ENCODE data around the gene MDGA2. TPM values are rescaled to one million over a fixed set of nuclear protein-coding genes. Genes with fewer than 3 reads are reported as not detected.

Gene MDGA2
- total RNA-seq, 1 donor from 2014 or later = 2.4 TPM

DNA sequence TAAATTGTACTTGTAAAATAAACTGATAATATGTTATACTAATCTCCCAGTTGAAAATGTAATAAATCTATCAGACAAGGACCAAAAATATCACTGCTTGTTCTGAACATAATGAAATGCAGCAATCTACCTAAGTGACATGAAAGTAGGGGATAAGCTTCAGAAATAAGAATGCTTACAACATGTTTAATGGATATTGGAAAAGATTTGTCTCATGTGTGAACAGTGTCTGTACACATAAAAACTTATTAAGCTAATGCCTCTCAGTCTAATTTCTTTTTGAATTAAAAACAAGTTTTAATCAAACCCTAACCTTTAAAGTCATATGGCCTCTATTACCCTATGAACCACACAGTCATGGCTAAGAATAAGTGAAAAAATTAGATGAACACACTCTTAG lies 465.3 kb downstream of the MDGA2 start:
- TF ChIP-seq EZH2 (IDR thresholded peaks at IDR 0.05; ENCODE audit: insufficient read depth, low read length) (no peak), CTCF (IDR thresholded peaks at IDR 0.05; ENCODE audit: insufficient read depth, low read depth, low read length) (no peak)
- no peak overlapping the region for H3K4me3 Mint-ChIP-seq (ENCODE audit: unreplicated experiment)
- no peaks in the 10 kb centered on the region for H3K27me3 Mint-ChIP-seq (ENCODE audit: low read depth, unreplicated experiment)
- Histone ChIP-seq H3K27ac (ENCODE audit: low read depth, low read length) (no peak overlapping the region), H3K9ac (ENCODE audit: low read length) (no peak overlapping the region), H3K9me3 (ENCODE audit: insufficient read depth, low read depth, low read length) (no peaks in the 10 kb centered on the region), H3K79me2 (ENCODE audit: insufficient read depth, low read length) (no peaks in the 10 kb centered on the region), H3K4me3 (ENCODE audit: insufficient read depth, low read depth, low read length) (no peak overlapping the region), H3K4me1 (ENCODE audit: insufficient read depth, low read length) (no peaks in the 10 kb centered on the region), H3K27me3 (ENCODE audit: insufficient read depth, low read length) (no peaks in the 10 kb centered on the region), H3K36me3 (ENCODE audit: insufficient read depth, low read length) (no peaks in the 10 kb centered on the region), H3K4me2 (ENCODE audit: low read length) (no peak overlapping the region), H2AFZ (ENCODE audit: low read depth, low read length) (no peak overlapping the region), H4K20me1 (ENCODE audit: insufficient read depth, low read length) (no peaks in the 10 kb centered on the region)
- no peak for FAIRE-seq
- H3K9me3 Mint-ChIP-seq (ENCODE audit: unreplicated experiment) = no peaks in the 10 kb centered on the region
- DNase-seq (ENCODE audit: low read depth) = no peak
- no peak overlapping the region for H3K27ac Mint-ChIP-seq (ENCODE audit: unreplicated experiment)
- no peaks in the 10 kb centered on the region for H3K36me3 Mint-ChIP-seq (ENCODE audit: low read depth, unreplicated experiment)
- H3K4me1 Mint-ChIP-seq (ENCODE audit: low read depth, unreplicated experiment) = no peaks in the 10 kb centered on the region

DNA sequence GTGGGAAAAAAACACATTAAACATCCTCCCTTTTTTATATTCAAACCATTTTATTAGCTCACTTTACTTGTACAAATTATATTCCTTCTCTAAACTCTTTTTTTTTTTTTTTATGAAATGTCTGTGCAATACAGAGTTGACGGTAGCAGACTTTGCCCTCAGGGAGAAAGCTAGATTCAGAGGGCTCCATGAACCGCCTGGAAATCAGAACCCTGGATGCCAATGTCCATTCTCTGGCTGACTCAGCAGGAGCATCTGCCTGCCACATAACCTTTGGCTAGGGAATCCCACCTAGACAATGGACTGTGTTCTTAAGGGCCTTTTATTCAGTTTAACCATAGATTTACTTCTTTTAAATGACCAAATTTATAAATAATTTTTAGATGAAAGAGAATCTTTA lies 467.0 kb downstream of the MDGA2 start:
- Histone ChIP-seq H3K4me2 (ENCODE audit: low read length) (no peak overlapping the region), H3K27ac (ENCODE audit: low read depth, low read length) (no peak overlapping the region), H3K79me2 (ENCODE audit: insufficient read depth, low read length) (no peaks in the 10 kb centered on the region), H3K9ac (ENCODE audit: low read length) (no peak overlapping the region), H3K9me3 (ENCODE audit: insufficient read depth, low read depth, low read length) (no peaks in the 10 kb centered on the region), H3K4me1 (ENCODE audit: insufficient read depth, low read length) (no peaks in the 10 kb centered on the region), H2AFZ (ENCODE audit: low read depth, low read length) (no peak overlapping the region), H4K20me1 (ENCODE audit: insufficient read depth, low read length) (no peaks in the 10 kb centered on the region), H3K4me3 (ENCODE audit: insufficient read depth, low read depth, low read length) (no peak overlapping the region), H3K36me3 (ENCODE audit: insufficient read depth, low read length) (no peaks in the 10 kb centered on the region), H3K27me3 (ENCODE audit: insufficient read depth, low read length) (no peaks in the 10 kb centered on the region)
- TF ChIP-seq EZH2 (IDR thresholded peaks at IDR 0.05; ENCODE audit: insufficient read depth, low read length) (no peak), CTCF (IDR thresholded peaks at IDR 0.05; ENCODE audit: insufficient read depth, low read depth, low read length) (no peak)
- no peaks in the 10 kb centered on the region for H3K4me1 Mint-ChIP-seq (ENCODE audit: low read depth, unreplicated experiment)
- H3K27ac Mint-ChIP-seq (ENCODE audit: unreplicated experiment) = no peak overlapping the region
- no peaks in the 10 kb centered on the region for H3K36me3 Mint-ChIP-seq (ENCODE audit: low read depth, unreplicated experiment)
- FAIRE-seq (no peak), DNase-seq (ENCODE audit: low read depth) (no peak)
- H3K27me3 Mint-ChIP-seq (ENCODE audit: low read depth, unreplicated experiment) = no peaks in the 10 kb centered on the region
- H3K9me3 Mint-ChIP-seq (ENCODE audit: unreplicated experiment) = no peaks in the 10 kb centered on the region
- no peak overlapping the region for H3K4me3 Mint-ChIP-seq (ENCODE audit: unreplicated experiment)

GRCh38 chr14:47207617-47208016 lies 467.8 kb downstream of the MDGA2 start:
- Histone ChIP-seq H3K9me3 (ENCODE audit: insufficient read depth, low read depth, low read length) (no peaks in the 10 kb centered on the region), H3K4me3 (ENCODE audit: insufficient read depth, low read depth, low read length) (no peak overlapping the region), H3K4me2 (ENCODE audit: low read length) (no peak overlapping the region), H3K79me2 (ENCODE audit: insufficient read depth, low read length) (no peaks in the 10 kb centered on the region), H3K36me3 (ENCODE audit: insufficient read depth, low read length) (no peaks in the 10 kb centered on the region), H2AFZ (ENCODE audit: low read depth, low read length) (no peak overlapping the region), H3K27me3 (ENCODE audit: insufficient read depth, low read length) (no peaks in the 10 kb centered on the region), H3K4me1 (ENCODE audit: insufficient read depth, low read length) (no peaks in the 10 kb centered on the region), H3K27ac (ENCODE audit: low read depth, low read length) (no peak overlapping the region), H4K20me1 (ENCODE audit: insufficient read depth, low read length) (no peaks in the 10 kb centered on the region), H3K9ac (ENCODE audit: low read length) (no peak overlapping the region)
- DNase-seq (ENCODE audit: low read depth) = no peak
- no peaks in the 10 kb centered on the region for H3K9me3 Mint-ChIP-seq (ENCODE audit: unreplicated experiment)
- H3K4me3 Mint-ChIP-seq (ENCODE audit: unreplicated experiment) = no peak overlapping the region
- H3K27ac Mint-ChIP-seq (ENCODE audit: unreplicated experiment) = no peak overlapping the region
- H3K27me3 Mint-ChIP-seq (ENCODE audit: low read depth, unreplicated experiment) = no peaks in the 10 kb centered on the region
- H3K4me1 Mint-ChIP-seq (ENCODE audit: low read depth, unreplicated experiment) = no peaks in the 10 kb centered on the region
- TF ChIP-seq CTCF (IDR thresholded peaks at IDR 0.05; ENCODE audit: insufficient read depth, low read depth, low read length) (no peak), EZH2 (IDR thresholded peaks at IDR 0.05; ENCODE audit: insufficient read depth, low read length) (no peak)
- no peak for FAIRE-seq
- H3K36me3 Mint-ChIP-seq (ENCODE audit: low read depth, unreplicated experiment) = no peaks in the 10 kb centered on the region
